GM12891 (cell line): ENCODE results near the gene PHF10.

Source experiments
- POLR2A ChIP-seq: IDR thresholded peaks from 2 replicates; pipeline ENCODE4 v1.6.1; 2011; ENCODE audit warnings: low read depth, low read length, control low read depth
- POLR2AphosphoS5 ChIP-seq: IDR thresholded peaks from 2 replicates; pipeline ENCODE4 v1.6.1; 2011; ENCODE audit warnings: low read depth, low read length, control low read depth
- POU2F2 ChIP-seq: IDR thresholded peaks from 2 replicates; pipeline ENCODE4 v1.6.1; 2011; ENCODE audit warnings: low read depth, mild to moderate bottlenecking, control low read depth, low read length, moderate library complexity
- TAF1 ChIP-seq: IDR thresholded peaks from 2 replicates; pipeline ENCODE4 v1.6.1; 2011; ENCODE audit warnings: low read depth, low read length, control low read depth

DNA sequence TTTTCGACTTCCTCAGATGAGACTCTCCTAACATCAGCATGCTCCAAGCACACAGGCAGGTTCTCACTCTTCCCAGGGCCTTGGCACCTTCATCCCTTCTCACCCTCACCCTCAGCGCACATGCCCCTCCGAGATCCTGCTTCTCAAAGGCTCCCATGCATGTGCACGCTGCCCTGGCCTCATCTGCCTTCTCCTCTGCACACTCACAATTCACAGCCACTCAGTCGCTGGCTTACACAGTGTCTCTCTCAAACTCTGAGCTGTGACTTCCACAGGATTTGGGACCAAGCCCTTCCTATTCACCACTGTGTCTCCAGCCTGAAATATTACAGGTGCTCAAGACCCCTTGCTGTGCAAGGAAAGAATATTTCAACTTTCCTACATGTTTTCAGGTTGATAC lies 52.7 kb downstream of the PHF10 start:
- TF ChIP-seq POLR2A (no peak), POLR2AphosphoS5 (no peak), TAF1 (no peak), POU2F2 (no peak)
